GM12878 (cell line): Measurements from ENCODE around the gene CKAP5. TPM values are rescaled to one million over a fixed set of nuclear protein-coding genes. Genes with fewer than 3 reads are reported as not detected.

Experiments
- ATAC-seq: fragments of 200-7000 bp; cut with Tn5 transposase; 3 replicates; pipeline ENCODE4 v1.9.1; 2020; ENCODE audit warnings: mild to moderate bottlenecking, moderate library complexity
- BruUV-seq: library from RNA; stranded (reverse); fragments of 400-500 nt; replicated peaks from 2 replicates; lab custom pipeline; 2021; lab: Mats Ljungman, UMichigan
- CTCF ChIA-PET: fragments of 300-600 bp; sonication (Branson Sonifier 250); formaldehyde crosslinking; extraction: SDS; loops from one replicate; lab custom pipeline; 2021; ENCODE audit warnings: inconsistent platforms; lab: Yijun Ruan, JAX
- POLR2A ChIA-PET: fragments of 350-600 bp; formaldehyde crosslinking; extraction: SDS; loops from one replicate; lab custom pipeline; 2021; ENCODE audit warnings: inconsistent platforms; lab: Charles Lee
- RAD21 ChIA-PET: fragments of 300-600 bp; sonication (Branson Sonifier 250); formaldehyde crosslinking; loops from one replicate; lab custom pipeline; 2023; ENCODE audit warnings: antibody characterized with exemption; ENCODE audit not compliant: unreplicated experiment; lab: Charles Lee
- SMC1A ChIA-PET: fragments of 300-600 bp; sonication (Branson Sonifier 250); formaldehyde crosslinking; loops from one replicate; lab custom pipeline; 2023; ENCODE audit not compliant: unreplicated experiment, uncharacterized antibody; lab: Charles Lee
- DNase-seq: peaks from one replicate; pipeline ENCODE4 v3.0.0-alpha.2; 2011; ENCODE audit warnings: low read depth, low spot score
- FAIRE-seq: peaks from 3 replicates; lab custom pipeline; 2011; peaks lifted over from hg19 to GRCh38; lab: Jason Lieb, UNC
- H2AFZ ChIP-seq: 2 replicates; pipeline ENCODE4 v1.6.0; 2011; ENCODE audit warnings: low read depth, low read length, control low read depth; ENCODE audit not compliant: control insufficient read depth
- H3K27ac ChIP-seq: 2 replicates; pipeline ENCODE4 v1.5.1; 2011; ENCODE audit warnings: control low read depth; ENCODE audit not compliant: control insufficient read depth, insufficient read depth
- H3K27me3 ChIP-seq, 2 experiments: replicated peaks in 1 of 2; 2 replicates each; pipeline versions ENCODE4 v1.6.0 to v1.6.1; 2011; ENCODE audit warnings: low read length in 1 of 2; ENCODE audit not compliant: control insufficient read depth in 2 of 2, insufficient read depth in 2 of 2
- H3K36me3 ChIP-seq, 2 experiments: 2 replicates each; pipeline ENCODE4 v1.5.1; 2011; ENCODE audit warnings: low read length in 1 of 2; ENCODE audit not compliant: control insufficient read depth in 2 of 2, insufficient read depth in 2 of 2
- H3K4me1 ChIP-seq: 2 replicates; pipeline ENCODE4 v1.6.1; 2011; ENCODE audit warnings: mild to moderate bottlenecking, low read length, moderate library complexity, mixed read lengths; ENCODE audit not compliant: control insufficient read depth, insufficient read depth
- H3K4me2 ChIP-seq: 2 replicates; pipeline ENCODE4 v1.6.0; 2011; ENCODE audit warnings: control low read depth; ENCODE audit not compliant: control insufficient read depth, insufficient read depth
- H3K4me3 ChIP-seq: fragments of 200-600 bp; sonication (generic); 2 replicates; pipeline ENCODE4 v1.5.1; 2016
- H3K79me2 ChIP-seq: 2 replicates; pipeline ENCODE4 v1.6.0; 2011; ENCODE audit warnings: low read length; ENCODE audit not compliant: control insufficient read depth, insufficient read depth
- H3K9ac ChIP-seq: 2 replicates; pipeline ENCODE4 v1.8.0; 2011; ENCODE audit warnings: low read length, control low read depth, mixed read lengths; ENCODE audit not compliant: control insufficient read depth, insufficient read depth
- H3K9me3 ChIP-seq: replicated peaks from 3 replicates; pipeline ENCODE4 v1.5.1; 2011; ENCODE audit warnings: mild to moderate bottlenecking, low read length; ENCODE audit not compliant: control insufficient read depth, insufficient read depth
- H4K20me1 ChIP-seq: 2 replicates; pipeline ENCODE4 v1.6.0; 2011; ENCODE audit not compliant: control insufficient read depth, insufficient read depth
- ASH2L ChIP-seq: fragments of 300-600, 200-600 bp; sonication (generic); IDR thresholded peaks from 2 replicates; pipeline ENCODE4 v1.6.1; 2017; ENCODE audit warnings: low read depth, mild to moderate bottlenecking, borderline replicate concordance
- E2F8 ChIP-seq: fragments of 450-650 bp; IDR thresholded peaks from 2 replicates; pipeline ENCODE4 v1.6.1; 2018; ENCODE audit warnings: mild to moderate bottlenecking, low read depth, moderate library complexity; ENCODE audit not compliant: partially characterized antibody
- FOS ChIP-seq: IDR thresholded peaks from 3 replicates; pipeline ENCODE4 v1.6.1; 2011; ENCODE audit warnings: borderline replicate concordance; ENCODE audit not compliant: insufficient read length; ENCODE audit errors: extremely low read depth
- MEF2A ChIP-seq: IDR thresholded peaks from 2 replicates; pipeline ENCODE4 v1.6.1; 2011; ENCODE audit warnings: low read depth, mild to moderate bottlenecking, low read length, moderate library complexity; ENCODE audit not compliant: insufficient read depth
- RELB ChIP-seq: fragments of 450-650 bp; IDR thresholded peaks from 2 replicates; pipeline ENCODE4 v1.6.1; 2017; ENCODE audit warnings: low read depth, mild to moderate bottlenecking, moderate library complexity
- RUNX3 ChIP-seq: IDR thresholded peaks from 2 replicates; pipeline ENCODE4 v1.6.1; 2012; ENCODE audit warnings: low read length, inconsistent platforms
- TARDBP ChIP-seq: IDR thresholded peaks from 2 replicates; pipeline ENCODE4 v1.6.1; 2016; ENCODE audit warnings: borderline replicate concordance
- TCF12 ChIP-seq: IDR thresholded peaks from 2 replicates; pipeline ENCODE4 v1.6.1; 2011; ENCODE audit warnings: low read depth, mild to moderate bottlenecking, low read length
- WGBS: methylation state at CpG from one replicate; pipeline ENCODE4 v1.1.6; 2016; ENCODE audit warnings: low lambda C conversion rate; ENCODE audit not compliant: insufficient replicate concordance, insufficient coverage; ENCODE audit errors: missing lambda C conversion rate; 5-methylcytosine and 5-hydroxymethylcytosine counted together
- in situ Hi-C: fragments of 300-500 bp; cut with MboI; formaldehyde crosslinking; loops from 9 replicates; pipeline ENCODE4 v1.14.3; 2018; ENCODE audit warnings: mixed read lengths
- intact Hi-C: fragments of 100-400 bp; cut with micrococcal nuclease; formaldehyde crosslinking; loops from one replicate; pipeline ENCODE4 v1.14.2; 2022; ENCODE audit not compliant: unreplicated experiment
- polyA plus RNA-seq, 11 experiments: library from polyadenylated mRNA; depleted of rRNA in 4 of 11; unstranded in 6 of 11; stranded (reverse) in 5 of 11; fragments of >200 nt; fragmentation: Nextera tagmentation in 4 of 11; fragmentation: Illumina TruSeq in 1 of 11; extraction: Ambion mirVana in 4 of 11; extraction: Trizol in 1 of 11; gene quantifications; 1 replicate in 1 of 11; 2 replicates in 10 of 11; pipeline versions ENCODE4 v1.2.1 to v1.2.3, GENCODE V29; 2011 to 2016; ENCODE audit warnings: inconsistent platforms in 2 of 11, missing spikeins in 2 of 11, low read depth in 1 of 11
- total RNA-seq, 4 experiments: library from RNA; depleted of rRNA in 3 of 4; stranded (reverse); fragments of >200 nt in 3 of 4; fragmentation: Illumina TruSeq in 1 of 4; extraction: Trizol in 1 of 4; gene quantifications; 2 replicates each; pipeline versions ENCODE4 v1.2.1 to v1.2.3, GENCODE V29; 2013 to 2021

The CKAP5 gene
- total and polyA plus RNA-seq, 10 of the 15 experiments (the other 5 are each of a cell fraction or from before 2014, with no cell fraction given): 20.1 to 161 (median 79.8) TPM

DNA sequence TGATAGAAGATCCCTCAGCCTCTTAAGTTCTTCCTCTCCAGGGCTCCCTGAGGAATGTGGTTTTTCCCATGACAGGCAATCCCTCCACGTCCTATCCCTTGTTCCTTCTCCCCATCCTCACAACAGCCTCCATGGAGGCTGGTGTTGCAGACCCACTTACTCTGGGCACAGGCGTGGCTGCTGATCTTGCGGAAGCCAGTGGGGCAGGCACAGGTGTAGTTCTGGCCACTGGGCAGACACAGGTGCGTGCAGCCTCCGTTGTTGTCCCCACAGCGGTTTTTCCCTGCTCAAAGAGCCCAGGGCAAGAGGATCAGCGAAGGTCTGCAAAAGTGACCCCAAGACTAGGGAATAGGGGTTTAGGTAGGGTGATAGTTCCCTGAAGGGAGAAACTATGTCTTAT lies 43.2 kb upstream of the CKAP5 start (continued):
- TF ChIP-seq E2F8 (no peak), ASH2L (no peak)
- TF ChIP-seq, all 136 proteins: peak for 0

DNA sequence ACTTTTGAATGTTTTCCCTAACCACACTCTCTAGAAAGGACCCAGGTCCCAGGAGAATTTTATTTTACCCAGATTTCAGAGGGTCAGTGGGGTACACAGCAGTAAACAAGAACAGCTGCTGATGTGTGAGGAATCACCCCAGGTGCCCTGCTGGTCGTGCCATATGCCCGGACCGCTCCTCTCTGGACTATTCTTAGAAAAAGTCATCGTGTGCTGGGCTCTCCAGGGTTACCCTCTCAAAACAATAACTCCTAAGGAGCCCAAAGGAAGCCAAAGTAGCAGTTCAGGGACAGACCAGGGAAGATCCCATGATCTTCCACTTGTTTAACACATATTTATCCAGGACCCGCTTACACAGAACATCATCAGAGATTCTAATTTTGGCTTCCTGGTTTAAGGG lies 42.6 kb upstream of the CKAP5 start:
- Histone ChIP-seq H3K27me3 (no peaks in the 10 kb centered on the region; a peak in 1 of 4 replicates), H3K36me3 (no peaks in the 10 kb centered on the region), H3K27ac (no peak overlapping the region), H2AFZ (no peak overlapping the region), H3K4me1 (no peaks in the 10 kb centered on the region), H4K20me1 (no peaks in the 10 kb centered on the region), H3K4me3 (no peak overlapping the region), H3K79me2 (no peaks in the 10 kb centered on the region), H3K9ac (no peak overlapping the region), H3K4me2 (no peak overlapping the region), H3K9me3 (no peaks in the 10 kb centered on the region)
- DNase-seq: no peak
- intact Hi-C loops: loop anchor here (1.0 to 10.0 kb wide), 4 partner anchors 32 to 566 kb away; no protein-coding TSS in a partner anchor
- ChIA-PET CTCF (interaction anchor here (0.6 to 3.9 kb wide), 4 partner anchors 77 to 274 kb away, joined by 3 to 20 read pairs (median 4); no protein-coding TSS in a partner anchor), RAD21 (interaction anchor here (0.7 kb wide), 1 partner anchor 371 kb away, joined by 3 read pairs; no protein-coding TSS in a partner anchor), POLR2A (no interaction called here), SMC1A (no interaction called here)
- ATAC-seq: no peak
- in situ Hi-C loops: loop anchor here (5.0 kb wide), 1 partner anchor 274 kb away; no protein-coding TSS in a partner anchor
- TF ChIP-seq FOS: no peak
- TF ChIP-seq MEF2A: no peak
- no peak for TF ChIP-seq TCF12
- no peak for TF ChIP-seq RELB
- no peak for TF ChIP-seq TARDBP
- TF ChIP-seq RUNX3: no peak
- BruUV-seq: no TSS peak
- WGBS: 48% methylated on average over 5 of the region's 5 CpGs
- no peak for FAIRE-seq
